ENCODE data around the gene EHF. TPM values are rescaled to one million over a fixed set of nuclear protein-coding genes. Genes with fewer than 3 reads are reported as not detected.

Gene EHF
- not detected in 2 replicates for total RNA-seq (2014; rRNA removed; shearing (Covaris generic))
- not detected in 2 replicates for polyA plus RNA-seq (2016; fragmentation: Nextera tagmentation; extraction: Ambion mirVana)

DNA sequence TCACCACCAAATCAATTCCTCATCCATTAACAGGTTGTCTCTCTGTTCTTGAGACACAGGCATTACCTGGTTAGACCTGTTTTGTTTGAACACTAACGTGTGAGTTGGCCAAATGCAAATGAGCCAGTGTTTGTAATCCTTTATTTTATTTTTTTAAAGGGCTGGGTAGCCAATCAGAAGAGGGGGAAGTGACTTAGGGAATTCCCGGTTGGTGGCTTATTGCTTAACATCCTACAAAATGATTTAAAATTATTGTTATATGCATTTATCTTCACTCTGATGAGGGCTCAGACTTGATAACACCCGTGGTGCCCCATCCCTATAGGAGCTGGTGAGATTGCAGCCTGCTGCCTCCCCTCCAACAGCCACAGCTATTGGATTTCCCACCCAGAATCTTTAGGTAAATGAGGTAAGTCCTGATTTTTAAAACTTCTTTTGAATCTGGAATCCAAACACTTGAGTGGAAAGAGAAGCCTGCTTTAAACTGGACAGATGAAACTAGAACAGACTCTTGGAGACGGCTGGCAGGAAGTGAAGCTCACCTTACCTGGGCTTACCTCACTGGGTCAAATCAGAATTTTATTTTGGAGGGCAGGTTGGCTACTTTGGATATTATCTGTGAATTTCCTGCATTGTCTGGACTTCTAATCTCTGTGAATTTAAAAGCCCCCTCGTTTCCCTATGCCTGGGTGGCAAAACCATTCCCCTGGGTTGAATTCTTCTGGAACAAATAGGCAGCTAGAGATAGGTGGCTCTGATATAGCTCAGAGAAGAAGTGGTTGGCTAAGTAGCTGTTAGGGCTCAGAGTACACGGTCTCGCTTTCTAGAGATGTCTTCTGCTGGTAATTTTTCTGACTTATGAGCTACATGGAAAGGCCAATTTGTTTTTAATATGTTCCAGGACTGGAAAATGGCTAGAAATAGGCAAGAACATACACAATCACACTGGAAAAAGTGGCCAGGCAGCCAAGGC, at the start of gene EHF:
Gene EHF, plus strand, starts transcription at position 274 of the 973 bp plus-strand sequence. CDS start 21,538 bp downstream, outside the sequence.
- no peaks in the 10 kb centered on the region for H3K9me3 ChIP-seq (ENCODE audit: low read depth)
- H3K9me2 ChIP-seq (ENCODE audit: insufficient read depth): no peaks in the 10 kb centered on the region
- H2AFZ ChIP-seq: no peak within 1 kb of the TSS
- H3K36me3 ChIP-seq (ENCODE audit: low read depth): no peaks in the 10 kb centered on the region
- H3K4me3 ChIP-seq: no peak within 1 kb of the TSS
- TF ChIP-seq EZH2 (IDR thresholded peaks at IDR 0.05; ENCODE audit: insufficient read depth, poor library complexity, severe bottlenecking) (no peak), EZH2phosphoT487 (IDR thresholded peaks at IDR 0.05; ENCODE audit: insufficient read depth, low read depth) (no peak)
- in situ Hi-C loops (cut with MboI): no loop called here
- no peak within 1 kb of the TSS for H3K27ac ChIP-seq
- WGBS, 2 experiments (ENCODE audit: low coverage in 1 of 2, low lambda C conversion rate in 2 of 2, missing lambda C conversion rate in 2 of 2): 63 to 69% methylated on average over 7 of the region's 7 CpGs
- no peak for DNase-seq
- no peaks in the 10 kb centered on the region; the same call in 1 of the 2 replicates for H3K4me1 ChIP-seq (ENCODE audit: insufficient read depth)
- no peaks in the 10 kb centered on the region for H3F3A ChIP-seq (ENCODE audit: insufficient read depth)
- H3K27me3 ChIP-seq (replicated peaks; ENCODE audit: insufficient read depth): no peaks in the 10 kb centered on the region
- no peaks in the 10 kb centered on the region for H4K20me1 ChIP-seq (ENCODE audit: insufficient read depth)
- no peak within 1 kb of the TSS for H3K9ac ChIP-seq
- H3K4me2 ChIP-seq (ENCODE audit: unreplicated experiment): no peak within 1 kb of the TSS
- no peaks in the 10 kb centered on the region for H3K79me2 ChIP-seq (ENCODE audit: insufficient read depth)

DNA sequence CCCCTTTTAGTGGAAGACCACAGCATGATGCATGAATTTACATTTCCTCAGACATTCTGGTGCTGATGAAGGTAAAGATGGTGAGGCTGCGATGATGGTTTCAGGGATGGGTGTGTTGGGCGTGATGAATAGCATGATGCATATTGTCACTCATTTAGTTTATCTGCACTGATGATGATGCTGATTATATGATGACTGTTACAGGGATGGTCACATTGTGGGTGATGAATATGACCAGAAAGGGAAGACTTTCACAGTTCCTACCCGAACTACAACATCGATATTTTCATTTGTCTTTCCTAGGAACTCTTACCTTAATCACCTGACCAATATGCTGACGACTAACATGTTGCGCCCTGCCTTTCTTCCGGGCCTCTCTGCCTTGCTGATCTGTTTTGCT, 47.4 kb upstream of the EHF start:
- Histone ChIP-seq H3K27ac (no peak overlapping the region), H3K9me2 (ENCODE audit: insufficient read depth) (no peaks in the 10 kb centered on the region), H3F3A (ENCODE audit: insufficient read depth) (no peaks in the 10 kb centered on the region), H3K79me2 (ENCODE audit: insufficient read depth) (no peaks in the 10 kb centered on the region), H3K9ac (no peak overlapping the region), H3K4me3 (no peak overlapping the region), H3K27me3 (replicated peaks; ENCODE audit: insufficient read depth) (peaks cover 30% of the 10 kb centered on the region), H4K20me1 (ENCODE audit: insufficient read depth) (no peaks in the 10 kb centered on the region), H3K9me3 (ENCODE audit: low read depth) (no peaks in the 10 kb centered on the region), H2AFZ (no peak overlapping the region), H3K4me1 (ENCODE audit: insufficient read depth) (no peaks in the 10 kb centered on the region), H3K36me3 (ENCODE audit: low read depth) (no peaks in the 10 kb centered on the region), H3K4me2 (ENCODE audit: unreplicated experiment) (no peak overlapping the region)
- no peak for TF ChIP-seq EZH2 (IDR thresholded peaks at IDR 0.05; ENCODE audit: insufficient read depth, poor library complexity, severe bottlenecking)
- no peak for TF ChIP-seq EZH2phosphoT487 (IDR thresholded peaks at IDR 0.05; ENCODE audit: insufficient read depth, low read depth)
- WGBS, 2 experiments (ENCODE audit: low coverage in 1 of 2, low lambda C conversion rate in 2 of 2, missing lambda C conversion rate in 2 of 2): 90 to 91% methylated on average over 7 of the region's 7 CpGs
- in situ Hi-C loops (cut with MboI): no loop called here
- no peak for DNase-seq

DNA sequence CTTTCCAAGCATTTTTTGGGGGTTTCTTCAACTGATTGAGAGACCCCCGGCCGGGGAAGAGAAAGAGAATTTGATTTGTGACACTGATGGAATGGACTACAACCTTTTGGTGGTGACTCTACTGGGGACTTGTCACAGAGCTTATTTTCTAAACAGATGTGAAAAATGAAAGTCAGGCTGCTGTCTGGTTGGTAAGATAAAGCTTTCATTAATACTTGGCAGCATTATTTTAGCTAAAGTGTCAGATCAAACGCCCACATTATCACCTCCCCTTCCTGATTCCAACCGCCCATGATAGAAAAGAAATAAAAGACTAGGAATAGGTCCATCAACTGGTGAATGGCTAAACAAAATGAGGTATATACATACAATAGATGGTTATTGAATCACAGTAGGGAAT, 45.6 kb upstream of the EHF start:
- no peak for DNase-seq
- Histone ChIP-seq H2AFZ (no peak overlapping the region), H3K9ac (no peak overlapping the region), H3K79me2 (ENCODE audit: insufficient read depth) (no peaks in the 10 kb centered on the region), H4K20me1 (ENCODE audit: insufficient read depth) (no peaks in the 10 kb centered on the region), H3K36me3 (ENCODE audit: low read depth) (no peaks in the 10 kb centered on the region), H3K27ac (no peak overlapping the region), H3K4me2 (ENCODE audit: unreplicated experiment) (no peak overlapping the region), H3K9me3 (ENCODE audit: low read depth) (no peaks in the 10 kb centered on the region), H3K4me3 (no peak overlapping the region), H3K9me2 (ENCODE audit: insufficient read depth) (no peaks in the 10 kb centered on the region), H3F3A (ENCODE audit: insufficient read depth) (no peaks in the 10 kb centered on the region), H3K4me1 (ENCODE audit: insufficient read depth) (no peaks in the 10 kb centered on the region), H3K27me3 (replicated peaks; ENCODE audit: insufficient read depth) (peaks cover 44% of the 10 kb centered on the region)
- no peak for TF ChIP-seq EZH2phosphoT487 (IDR thresholded peaks at IDR 0.05; ENCODE audit: insufficient read depth, low read depth)
- no peak for TF ChIP-seq EZH2 (IDR thresholded peaks at IDR 0.05; ENCODE audit: insufficient read depth, poor library complexity, severe bottlenecking)
- WGBS, 2 experiments (ENCODE audit: low coverage in 1 of 2, low lambda C conversion rate in 2 of 2, missing lambda C conversion rate in 2 of 2): 53 to 54% methylated on average over 4 of the region's 4 CpGs
- in situ Hi-C loops (cut with MboI): loop anchor here (25.0 kb wide), 1 partner anchor 837 kb away; the partner anchor contains the start of gene SLC1A2

DNA sequence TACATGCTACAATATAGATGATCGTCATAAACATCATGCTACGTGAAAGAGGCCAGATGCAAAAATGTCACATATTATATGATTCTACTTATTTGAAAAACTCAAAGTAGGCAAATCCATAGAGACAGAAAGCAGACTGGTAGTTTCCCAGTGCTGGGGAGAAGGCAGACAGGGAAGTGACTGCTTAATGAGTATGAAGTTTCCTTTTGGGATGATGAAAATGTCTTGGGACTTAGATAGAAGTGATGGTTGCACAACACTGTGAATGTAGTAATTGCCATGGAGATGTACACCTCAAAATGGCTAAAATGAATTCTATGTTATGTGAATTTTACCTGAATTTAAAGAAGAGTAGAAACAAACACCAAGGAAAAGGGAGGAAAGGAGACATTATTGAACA, 45.2 kb upstream of the EHF start:
- H2AFZ ChIP-seq: no peak overlapping the region
- H3K9ac ChIP-seq: no peak overlapping the region
- WGBS, 2 experiments (ENCODE audit: low coverage in 1 of 2, low lambda C conversion rate in 2 of 2, missing lambda C conversion rate in 2 of 2): 92 to 95% methylated on average over 2 of the region's 2 CpGs
- no peak overlapping the region for H3K27ac ChIP-seq
- in situ Hi-C loops (cut with MboI): loop anchor here (25.0 kb wide), 1 partner anchor 837 kb away; the partner anchor contains the start of gene SLC1A2
- H3K36me3 ChIP-seq (ENCODE audit: low read depth): no peaks in the 10 kb centered on the region
- no peak for TF ChIP-seq EZH2phosphoT487 (IDR thresholded peaks at IDR 0.05; ENCODE audit: insufficient read depth, low read depth)
- H3K27me3 ChIP-seq (replicated peaks; ENCODE audit: insufficient read depth): peaks cover 46% of the 10 kb centered on the region
- no peak for DNase-seq
- no peaks in the 10 kb centered on the region for H3K9me3 ChIP-seq (ENCODE audit: low read depth)
- no peaks in the 10 kb centered on the region for H3F3A ChIP-seq (ENCODE audit: insufficient read depth)
- no peaks in the 10 kb centered on the region for H3K79me2 ChIP-seq (ENCODE audit: insufficient read depth)
- H3K4me3 ChIP-seq: no peak overlapping the region
- H3K4me2 ChIP-seq (ENCODE audit: unreplicated experiment): no peak overlapping the region
- H4K20me1 ChIP-seq (ENCODE audit: insufficient read depth): no peaks in the 10 kb centered on the region
- H3K4me1 ChIP-seq (ENCODE audit: insufficient read depth): no peaks in the 10 kb centered on the region
- no peaks in the 10 kb centered on the region for H3K9me2 ChIP-seq (ENCODE audit: insufficient read depth)
